GM13976 (cell line): ENCODE data around the gene C1orf167.

ENCODE experiments used
- DNase-seq: peaks from one replicate; pipeline ENCODE4 v3.0.0; 2012; ENCODE audit warnings: low spot score
- in situ Hi-C: fragments of 300-500 bp; cut with MboI; formaldehyde crosslinking; loops from one replicate; pipeline ENCODE4 v1.12.0; 2022; ENCODE audit warnings: low sequenced_read_pairs, mixed read lengths, inconsistent platforms; ENCODE audit not compliant: unreplicated experiment
- TF ChIP-seq, protein P1 (sequence below): IDR thresholded peaks from 2 replicates; pipeline ENCODE4 v1.5.1; 2012; ENCODE audit warnings: borderline replicate concordance, mild to moderate bottlenecking; ENCODE audit not compliant: insufficient read depth; ENCODE audit errors: extremely low read depth, missing control alignments, control extremely low read depth

Gene C1orf167

DNA sequence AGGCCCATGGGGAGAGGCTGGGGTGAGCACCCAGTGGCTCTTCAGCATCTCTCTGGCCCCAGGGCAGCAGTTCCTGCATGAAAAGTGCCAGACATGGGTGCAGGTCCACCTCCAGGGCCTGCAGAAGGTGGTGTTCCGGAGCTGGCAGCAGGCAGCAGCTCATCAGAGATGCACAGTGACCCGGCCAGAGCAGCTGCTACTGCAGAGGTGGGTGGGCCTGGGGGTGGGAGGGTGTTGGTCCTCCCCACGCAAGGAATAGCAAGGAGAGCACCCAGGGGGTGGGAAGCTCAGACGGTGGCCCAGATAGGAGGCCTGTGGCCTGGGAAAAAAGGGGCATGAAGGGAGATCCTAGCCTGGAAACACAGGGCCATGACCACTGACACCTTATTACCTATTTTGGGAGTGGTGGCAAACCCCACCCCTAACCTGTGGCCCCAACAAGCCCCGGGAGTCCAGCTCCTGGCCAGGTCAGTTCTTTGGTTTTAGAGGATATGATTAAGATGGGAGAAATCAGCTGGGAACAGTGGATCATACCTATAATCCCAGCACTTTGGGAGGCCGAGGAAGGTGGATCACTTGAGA is 20.2 kb downstream of the C1orf167 start:
- DNase-seq = no peak
- TF ChIP-seq, protein P1, sequence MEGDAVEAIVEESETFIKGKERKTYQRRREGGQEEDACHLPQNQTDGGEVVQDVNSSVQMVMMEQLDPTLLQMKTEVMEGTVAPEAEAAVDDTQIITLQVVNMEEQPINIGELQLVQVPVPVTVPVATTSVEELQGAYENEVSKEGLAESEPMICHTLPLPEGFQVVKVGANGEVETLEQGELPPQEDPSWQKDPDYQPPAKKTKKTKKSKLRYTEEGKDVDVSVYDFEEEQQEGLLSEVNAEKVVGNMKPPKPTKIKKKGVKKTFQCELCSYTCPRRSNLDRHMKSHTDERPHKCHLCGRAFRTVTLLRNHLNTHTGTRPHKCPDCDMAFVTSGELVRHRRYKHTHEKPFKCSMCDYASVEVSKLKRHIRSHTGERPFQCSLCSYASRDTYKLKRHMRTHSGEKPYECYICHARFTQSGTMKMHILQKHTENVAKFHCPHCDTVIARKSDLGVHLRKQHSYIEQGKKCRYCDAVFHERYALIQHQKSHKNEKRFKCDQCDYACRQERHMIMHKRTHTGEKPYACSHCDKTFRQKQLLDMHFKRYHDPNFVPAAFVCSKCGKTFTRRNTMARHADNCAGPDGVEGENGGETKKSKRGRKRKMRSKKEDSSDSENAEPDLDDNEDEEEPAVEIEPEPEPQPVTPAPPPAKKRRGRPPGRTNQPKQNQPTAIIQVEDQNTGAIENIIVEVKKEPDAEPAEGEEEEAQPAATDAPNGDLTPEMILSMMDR = no peak
- in situ Hi-C loops = no loop called here

DNA sequence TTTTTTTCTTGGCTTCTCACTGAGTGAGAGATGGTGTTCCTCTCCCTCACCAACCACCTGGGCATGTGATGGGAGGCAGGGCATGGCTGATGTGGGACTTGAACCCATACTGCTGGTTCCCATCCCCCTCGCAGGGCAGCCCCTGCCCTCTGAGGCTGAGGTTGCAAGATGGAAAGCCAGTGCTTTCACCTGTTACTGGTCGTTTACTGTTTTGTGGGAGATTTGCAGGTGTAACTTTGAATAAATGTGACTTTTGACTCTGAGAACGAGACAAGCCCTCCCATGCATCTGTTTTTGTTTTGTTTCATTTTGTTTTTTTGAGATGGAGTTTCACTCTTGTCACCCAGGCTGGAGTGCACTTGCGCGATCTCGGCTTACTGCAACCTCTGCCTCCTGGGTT is 21.6 kb downstream of the C1orf167 start:
- in situ Hi-C loops = no loop called here
- no peak for DNase-seq
- TF ChIP-seq, protein P1 = no peak

DNA sequence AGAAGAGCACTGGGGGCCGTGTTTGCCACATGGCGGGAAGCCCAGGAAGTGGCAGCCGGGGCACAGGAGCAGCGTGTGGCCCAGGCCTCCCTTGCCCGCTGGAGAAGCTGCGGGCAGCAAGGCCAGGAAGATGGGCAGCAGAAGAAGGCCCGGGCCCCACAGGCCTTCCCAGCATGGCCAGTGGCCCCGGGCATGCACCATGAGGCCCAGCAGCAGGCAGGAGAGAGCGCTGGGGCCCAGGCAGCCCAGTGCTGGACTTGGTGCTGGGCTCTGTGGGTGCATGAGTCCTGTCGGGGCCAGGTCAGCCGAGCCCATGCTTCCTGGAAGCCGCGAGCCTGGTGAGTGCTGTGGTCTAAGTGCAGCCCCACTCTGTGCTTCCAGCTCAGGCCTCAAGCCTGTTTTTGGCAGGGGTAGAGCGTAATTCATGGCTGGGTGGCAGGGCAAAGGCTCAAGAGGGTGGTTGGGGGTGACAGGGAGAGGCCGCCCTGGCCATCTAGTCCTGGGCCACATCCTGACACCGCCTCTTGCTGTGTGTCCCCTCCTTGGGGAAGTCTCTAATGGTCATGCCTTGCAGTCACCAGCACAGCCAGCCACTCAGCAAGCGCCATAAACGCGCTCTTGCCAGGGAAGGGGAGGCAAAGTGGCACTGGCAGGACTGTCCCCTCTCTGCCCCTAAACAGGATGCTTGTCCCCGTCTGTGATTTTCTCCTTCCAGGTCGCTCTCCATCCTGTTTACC is 22.4 kb downstream of the C1orf167 start:
- DNase-seq = no peak
- TF ChIP-seq, protein P1 = no peak
- in situ Hi-C loops = no loop called here

DNA sequence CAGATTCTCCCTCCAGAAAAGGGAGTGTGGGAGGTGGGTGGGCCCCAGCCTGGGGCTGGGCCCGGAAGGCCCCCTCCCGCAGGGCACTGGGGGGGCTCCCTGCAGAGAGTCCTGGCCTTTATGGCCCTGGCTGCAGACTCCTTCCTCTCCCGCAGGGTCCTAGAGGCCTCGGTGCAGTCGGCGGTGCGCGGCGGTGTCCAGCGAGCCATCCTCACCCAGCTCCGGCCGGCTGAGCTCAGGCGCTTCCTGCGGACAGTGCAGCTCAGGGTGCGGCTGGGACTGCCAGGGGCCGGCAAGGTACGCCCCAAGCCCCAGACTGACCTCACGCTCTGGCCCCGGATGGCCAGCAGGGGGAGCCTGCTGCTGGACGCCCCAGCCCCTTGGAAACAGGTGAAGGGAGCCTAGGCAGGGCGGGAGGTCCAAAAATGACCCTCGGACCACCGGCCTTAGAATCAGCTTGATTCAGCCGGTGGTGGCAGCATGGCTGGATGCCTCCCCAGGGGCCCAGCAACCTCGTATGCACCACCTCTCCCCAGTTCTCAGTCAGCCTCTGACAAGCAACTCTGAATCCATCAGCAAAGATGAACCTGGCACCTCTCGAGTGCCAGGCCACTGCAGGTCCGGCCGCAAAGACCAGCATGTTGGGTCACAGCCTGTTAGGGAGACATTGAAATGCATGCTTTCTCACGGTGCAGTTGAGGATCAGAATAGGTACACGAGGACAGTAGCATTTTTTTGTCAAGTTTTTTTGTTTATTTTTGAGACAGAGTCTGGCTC is 23.2 kb downstream of the C1orf167 start:
- peak; percentile 90 for DNase-seq

DNA sequence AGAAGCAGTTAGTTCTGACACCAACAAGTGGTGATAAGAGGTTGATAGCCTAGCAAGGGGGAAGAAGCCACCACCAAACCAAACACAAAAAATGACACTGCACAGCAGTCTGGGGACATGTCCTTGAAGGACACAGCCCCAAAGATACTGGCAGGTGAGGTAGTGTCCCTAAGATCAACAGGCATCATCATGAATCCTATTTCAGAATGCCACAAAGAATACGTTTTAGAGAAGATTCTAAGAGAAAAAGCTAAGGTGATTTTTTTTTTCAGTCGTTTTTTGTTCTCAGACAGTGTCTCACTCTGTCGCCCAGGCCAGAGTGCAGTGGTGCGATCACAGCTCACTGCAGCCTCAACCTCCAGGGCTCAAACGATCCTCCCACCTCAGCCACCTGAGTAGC is 24.2 kb downstream of the C1orf167 start:
- TF ChIP-seq, protein P1 = no peak
- in situ Hi-C loops = no loop called here
- no peak for DNase-seq

More for the DNA sequence above, 23.2 kb downstream of the C1orf167 start:
- TF ChIP-seq, protein P1 = peak; percentile 88
- in situ Hi-C loops = no loop called here

DNA sequence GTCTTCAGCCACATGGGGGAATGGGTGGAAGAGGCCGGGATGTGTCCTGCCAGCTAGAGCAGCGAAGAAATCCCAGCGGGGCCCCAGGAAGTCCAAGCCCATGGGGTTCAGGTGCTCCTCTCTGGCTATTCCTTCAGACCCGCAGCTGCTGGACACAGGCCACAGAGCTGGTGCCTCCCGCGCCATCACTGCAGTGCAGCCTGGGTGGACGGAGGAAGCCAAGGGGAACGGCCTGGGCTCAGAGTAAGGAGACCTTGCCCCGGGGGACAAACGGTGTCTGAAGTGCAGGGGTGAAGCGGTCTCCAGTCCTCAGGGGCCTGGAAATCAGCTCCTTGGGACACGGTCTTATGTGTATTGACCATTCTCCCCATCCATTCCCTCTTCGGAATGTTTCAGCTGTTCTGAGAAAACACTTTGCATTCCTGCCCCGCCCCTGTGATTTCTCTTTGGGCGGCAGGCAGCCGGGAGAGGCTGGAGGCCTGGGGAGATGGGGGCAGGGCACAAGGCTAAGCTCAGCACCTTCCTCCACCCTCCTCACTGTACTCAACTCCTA is 25.3 kb downstream of the C1orf167 start:
- TF ChIP-seq, protein P1 = no peak
- no peak for DNase-seq
- in situ Hi-C loops = no loop called here
